HG02588 (cell line): ENCODE data around the gene CD40.

Experiments used
- ATAC-seq: cut with Tn5 transposase; IDR thresholded peaks from one replicate; pipeline ENCODE4 v1.9.1; 2021; ENCODE audit warnings: mild to moderate bottlenecking, moderate library complexity; ENCODE audit not compliant: unreplicated experiment

CD40 gene

GRCh38 chr20:46142124-46142523, 24.0 kb downstream of the CD40 start:
- ATAC-seq = no peak

DNA sequence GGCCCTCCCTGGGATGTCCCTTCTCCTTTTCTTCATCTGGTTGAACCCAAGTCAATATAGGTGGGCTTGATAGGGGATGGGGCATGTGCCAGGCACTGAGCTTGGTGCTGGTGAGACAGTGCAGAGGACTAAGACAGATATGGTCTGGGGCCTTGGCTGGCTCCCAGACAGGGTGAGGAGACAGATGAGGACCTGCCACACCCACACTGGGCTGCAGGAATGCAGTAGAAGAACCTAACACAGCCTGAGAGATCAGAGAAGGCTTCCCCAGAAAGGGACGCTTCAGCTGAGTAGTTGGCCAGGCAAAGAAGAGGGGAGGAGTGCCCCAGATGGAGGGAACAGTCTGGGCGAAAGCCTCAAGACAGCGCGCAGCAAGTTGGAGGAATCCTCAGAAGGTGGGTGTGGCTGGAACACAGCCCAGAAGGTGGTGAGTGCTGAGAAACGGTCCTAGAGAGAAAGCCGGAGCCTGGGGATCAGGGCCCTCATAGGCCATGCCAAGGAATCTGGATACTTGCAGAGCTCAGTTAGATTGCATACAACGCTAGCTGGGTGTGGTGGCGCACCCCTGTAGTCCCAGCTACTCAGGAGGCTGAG, 26.4 kb downstream of the CD40 start:
- ATAC-seq = no peak

DNA sequence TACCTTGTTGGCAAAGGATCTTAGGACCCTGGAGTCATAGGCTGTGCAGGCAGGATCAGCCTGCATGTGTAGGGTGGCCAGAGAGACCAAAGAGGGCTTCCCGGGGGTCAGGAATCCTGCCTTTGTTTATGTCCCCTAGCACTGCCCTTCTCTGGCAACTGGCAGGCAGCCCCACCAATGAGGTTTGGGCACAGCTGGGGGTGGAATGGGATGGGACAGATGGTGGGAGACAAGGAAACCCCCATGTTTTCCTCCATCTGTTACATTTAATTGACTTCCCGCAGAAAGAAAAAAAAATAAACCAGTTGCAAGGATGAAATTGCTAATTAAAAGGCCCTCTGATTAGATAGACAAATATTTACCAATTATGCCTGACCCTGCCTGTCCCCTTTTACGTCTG, 27.6 kb downstream of the CD40 start:
- ATAC-seq = no peak

DNA sequence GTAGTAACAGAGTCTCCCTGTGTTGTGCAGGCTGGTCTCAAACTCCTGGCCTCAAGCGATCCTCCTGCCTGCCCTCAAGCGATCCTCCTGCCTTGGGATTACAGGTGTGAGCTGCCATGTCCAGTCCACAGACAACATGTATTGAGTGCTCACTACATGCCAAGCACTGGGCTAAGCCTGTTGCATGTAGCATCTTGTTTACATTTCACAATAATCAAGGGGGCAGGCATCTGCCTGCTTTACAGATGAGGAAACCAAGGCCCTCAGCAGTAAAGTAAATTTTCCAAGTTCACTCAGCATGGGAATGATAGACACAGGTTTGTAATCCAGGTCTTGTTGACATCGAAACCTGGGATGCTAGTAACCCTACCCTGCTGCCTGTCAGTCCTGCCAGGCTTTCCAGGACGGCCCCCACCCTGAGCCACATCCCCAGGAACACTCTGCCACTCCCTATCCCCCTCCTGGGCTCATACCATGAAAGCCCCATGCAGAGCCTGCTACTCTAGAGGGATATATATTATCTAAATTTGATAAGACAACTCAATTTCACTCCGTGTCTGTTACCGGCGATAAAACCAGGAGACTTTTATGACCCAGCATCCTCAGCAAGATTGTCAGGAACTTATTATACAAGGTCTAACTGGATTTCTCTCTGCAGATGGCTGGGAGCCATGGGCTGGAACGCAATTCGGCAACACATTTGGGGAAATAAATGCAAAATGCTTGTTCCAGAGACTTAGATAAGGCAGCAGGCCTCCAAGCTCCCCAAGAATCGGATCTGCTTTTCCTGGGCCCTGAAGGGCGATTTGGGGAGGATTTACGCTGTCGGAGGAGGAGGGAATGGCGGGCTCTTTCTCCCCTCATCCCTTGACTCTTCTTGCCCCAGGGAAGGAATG, 30.4 kb downstream of the CD40 start:
- no peak for ATAC-seq

GRCh38 chr20:46150943-46151342, 32.8 kb downstream of the CD40 start:
- ATAC-seq = no peak

- ATAC-seq = no peak
These were observed 33.8 kb downstream of the CD40 start for GRCh38 chr20:46151936-46152335.

- ATAC-seq = no peak
These were observed 34.9 kb downstream of the CD40 start for GRCh38 chr20:46152824-46153586.

DNA sequence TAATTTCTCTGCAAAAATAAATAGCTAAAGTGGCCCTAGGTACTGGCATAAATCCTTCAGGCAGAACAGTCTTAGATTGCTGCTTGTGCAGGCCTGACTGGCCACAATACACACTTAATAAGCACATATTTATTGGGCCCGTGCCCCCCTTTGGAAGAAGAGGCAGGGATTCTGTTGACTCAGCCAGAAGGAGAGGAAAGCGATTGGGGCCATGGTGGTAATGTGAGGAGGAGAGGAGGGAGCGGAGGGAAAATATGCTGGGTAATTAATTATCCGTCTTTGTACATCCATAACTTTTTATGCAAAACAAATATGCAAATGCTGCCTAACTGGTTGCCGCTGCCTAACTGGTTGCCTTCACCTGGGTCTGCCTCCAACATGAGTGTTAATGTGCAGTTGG, 36.2 kb downstream of the CD40 start:
- no peak for ATAC-seq

DNA sequence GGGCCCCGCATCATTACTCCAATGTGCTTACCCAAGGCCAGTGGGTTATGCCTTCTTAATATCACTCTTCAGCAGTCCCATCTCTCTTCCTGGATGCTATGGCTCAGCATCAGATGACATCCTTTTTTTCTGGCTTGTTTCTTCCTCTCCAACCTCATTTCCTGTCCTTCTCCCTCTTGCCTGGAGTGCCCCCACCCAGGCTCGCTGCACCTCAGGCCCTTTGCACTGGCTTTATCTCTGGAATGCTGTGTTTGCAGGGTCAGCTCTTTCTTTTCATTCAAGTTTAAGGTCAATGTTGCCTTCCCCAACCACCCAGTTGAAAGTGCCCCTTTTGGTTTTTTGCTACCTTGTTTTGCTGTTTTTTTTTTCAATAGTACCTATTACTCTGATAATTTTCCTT, 36.7 kb downstream of the CD40 start:
- ATAC-seq = no peak

DNA sequence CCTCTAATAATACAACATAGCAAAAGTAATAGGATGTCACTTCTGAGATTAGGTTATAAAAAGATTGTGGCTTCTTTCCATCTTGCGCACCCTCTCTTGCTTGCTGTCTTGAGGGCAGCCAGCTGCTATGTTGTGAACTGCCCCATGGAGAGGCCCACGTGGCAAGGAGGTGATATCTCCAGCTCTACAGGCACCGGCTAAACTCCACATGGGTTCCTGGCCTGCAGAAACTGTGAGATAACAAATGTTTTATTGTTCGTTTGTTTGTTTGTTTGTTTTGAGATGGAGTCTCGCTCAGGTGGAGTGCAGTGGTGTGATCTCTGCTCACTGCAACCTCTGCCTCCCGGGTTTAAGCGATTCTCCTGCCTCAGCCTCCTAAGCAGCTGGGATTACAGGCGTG, 38.0 kb downstream of the CD40 start:
- ATAC-seq = no peak

DNA sequence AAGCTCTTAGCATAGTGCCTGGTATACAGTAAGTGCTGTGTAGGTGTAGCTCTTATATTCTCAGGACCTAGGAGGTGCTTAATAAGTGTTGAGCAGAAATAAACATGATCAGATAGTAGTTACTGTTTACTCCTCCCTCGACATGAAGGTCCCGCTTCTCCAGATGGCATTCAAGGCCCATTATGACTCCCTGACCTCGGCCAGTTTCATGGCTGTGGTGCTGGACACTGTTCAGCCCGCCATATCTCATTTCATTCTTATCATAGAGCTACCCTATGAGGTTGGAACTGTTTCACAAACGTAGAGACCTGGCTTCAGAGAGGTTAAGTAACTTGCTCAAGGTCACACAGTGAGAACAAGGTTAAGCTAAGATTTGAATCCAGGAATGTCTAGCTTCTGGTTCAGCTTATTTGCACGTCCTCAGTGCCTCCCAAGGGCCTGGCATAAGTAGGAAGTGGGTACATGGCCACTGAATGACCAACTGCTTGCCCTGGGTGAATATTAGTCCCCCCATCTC, 39.0 kb downstream of the CD40 start:
- no peak for ATAC-seq

- ATAC-seq = no peak
These were observed 39.5 kb downstream of the CD40 start for GRCh38 chr20:46157625-46158024.

DNA sequence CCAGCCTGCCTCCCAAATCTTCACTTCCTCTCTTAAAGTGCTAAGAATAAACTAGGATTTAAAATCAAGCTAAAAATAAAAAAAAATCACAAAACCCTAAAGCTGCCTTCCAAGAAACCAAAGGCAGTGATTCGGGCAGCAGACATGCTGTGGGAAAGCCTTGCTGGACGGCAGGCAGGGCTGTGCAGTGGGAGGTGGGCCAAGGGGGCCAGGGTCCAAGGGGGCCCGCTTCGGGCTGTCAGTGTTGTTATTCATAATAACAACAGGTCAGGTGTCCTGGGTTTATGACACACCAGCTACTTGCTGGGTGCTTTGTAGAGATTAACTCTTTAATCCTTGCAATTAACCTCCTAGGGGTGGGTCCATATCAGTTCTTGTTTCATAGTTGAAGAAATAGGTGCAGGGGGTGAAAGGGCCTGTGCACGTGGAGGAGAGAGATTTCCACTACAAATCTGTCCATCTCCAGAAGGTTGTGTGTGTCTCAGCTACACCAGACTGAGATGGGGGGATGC, 40.4 kb downstream of the CD40 start:
- ATAC-seq = no peak

GRCh38 chr20:46159101-46159897, 41.2 kb downstream of the CD40 start:
- ATAC-seq = no peak

DNA sequence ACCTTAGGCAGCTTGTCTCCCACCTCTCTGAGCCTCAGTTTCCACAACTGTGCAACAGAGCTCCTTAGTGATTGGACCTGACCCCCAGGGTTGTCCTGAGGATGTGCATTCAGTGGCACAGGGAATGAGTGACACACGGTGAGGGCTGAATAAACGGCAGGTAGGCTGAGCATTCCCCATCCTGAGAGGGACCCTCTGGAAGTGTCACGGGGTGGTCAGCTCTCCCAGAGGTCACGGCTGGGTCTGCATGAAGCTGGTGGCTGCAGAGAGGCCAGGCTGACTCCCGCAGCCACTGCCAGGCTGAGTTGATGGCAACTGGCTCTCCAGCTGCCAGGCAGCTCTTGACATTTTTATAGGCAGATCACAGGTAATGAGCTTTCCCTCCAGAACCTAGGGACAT, 42.5 kb downstream of the CD40 start:
- no peak for ATAC-seq

GRCh38 chr20:46161921-46162320, 43.8 kb downstream of the CD40 start:
- no peak for ATAC-seq

- ATAC-seq = no peak
These were observed 46.1 kb downstream of the CD40 start for GRCh38 chr20:46164254-46164653.

DNA sequence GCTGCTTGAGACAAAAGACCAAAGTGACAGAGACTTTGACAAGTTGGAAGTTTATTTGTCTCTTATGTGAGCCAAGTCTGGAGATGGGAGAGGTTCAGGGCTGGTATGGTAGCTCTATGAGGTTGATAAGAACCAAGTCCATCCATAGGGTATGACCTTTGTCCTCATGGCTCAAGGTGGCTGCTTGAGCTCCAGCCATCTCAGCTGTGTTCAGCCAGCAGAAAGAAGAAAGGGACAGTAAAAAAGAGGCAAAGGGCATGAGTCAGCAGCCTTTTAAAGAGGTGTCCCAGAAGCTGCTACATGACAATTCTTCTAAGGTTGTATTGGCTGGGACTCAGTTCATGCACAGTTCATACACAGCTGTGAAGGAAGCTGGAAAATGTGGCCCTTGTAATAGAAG, 49.0 kb downstream of the CD40 start:
- ATAC-seq = no peak

DNA sequence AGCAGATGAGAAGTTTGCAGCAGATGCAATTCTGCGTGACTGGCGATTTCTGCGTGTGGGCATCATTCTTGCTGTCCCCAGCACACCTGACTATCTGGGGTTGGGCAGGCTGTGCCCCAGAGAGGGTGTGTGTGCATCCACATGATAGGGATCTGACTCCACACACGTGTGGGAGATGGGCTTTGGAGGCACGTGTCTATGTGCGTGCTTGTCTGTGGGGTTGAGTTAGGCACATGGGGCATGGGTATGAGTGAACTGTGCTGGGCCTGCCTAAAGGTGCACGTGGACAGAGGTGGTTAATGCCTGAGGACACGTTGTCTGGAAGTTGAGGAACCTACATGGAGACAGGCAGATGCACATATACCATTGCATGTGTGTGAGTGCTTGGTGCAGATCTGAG, 50.3 kb downstream of the CD40 start:
- ATAC-seq = no peak
